MCF 10A (cell line): Measurements from ENCODE around the gene TNFRSF4. TPM values are rescaled to one million over a fixed set of nuclear protein-coding genes. Genes with fewer than 3 reads are reported as not detected.

ENCODE experiments used
- BruUV-seq: library from RNA; stranded (reverse); fragments of 400-500 nt; replicated peaks from 2 replicates; lab custom pipeline; 2021; lab: Mats Ljungman, UMichigan
- CTCF ChIA-PET: fragments of 300-600 bp; sonication (Branson Sonifier 250); formaldehyde crosslinking; extraction: SDS; loops from one replicate; lab custom pipeline; 2021; ENCODE audit warnings: antibody characterized with exemption, inconsistent platforms; lab: Yijun Ruan, JAX
- POLR2A ChIA-PET: fragments of 300-600, 350-650 bp; sonication (Branson Sonifier 250); formaldehyde crosslinking; extraction: SDS; loops from one replicate; lab custom pipeline; 2020; ENCODE audit warnings: antibody characterized with exemption, inconsistent platforms; lab: Yijun Ruan, JAX
- DNase-seq: peaks from one replicate; pipeline ENCODE4 v3.0.0-alpha.2; 2018; ENCODE audit not compliant: unreplicated experiment
- H3K27ac Mint-ChIP-seq: one replicate; pipeline ENCODE4 v1.8.0; 2022; ENCODE audit warnings: mild to moderate bottlenecking, low read depth, mixed read lengths; ENCODE audit not compliant: unreplicated experiment
- H3K27me3 Mint-ChIP-seq: one replicate; pipeline ENCODE4 v1.8.0; 2022; ENCODE audit warnings: mixed read lengths; ENCODE audit not compliant: insufficient read depth, unreplicated experiment
- H3K36me3 Mint-ChIP-seq: one replicate; pipeline ENCODE4 v1.8.0; 2022; ENCODE audit warnings: mild to moderate bottlenecking, moderate library complexity, mixed read lengths; ENCODE audit not compliant: insufficient read depth, unreplicated experiment
- H3K4me1 Mint-ChIP-seq: one replicate; pipeline ENCODE4 v1.8.0; 2022; ENCODE audit warnings: mixed read lengths; ENCODE audit not compliant: insufficient read depth, unreplicated experiment
- H3K4me3 Mint-ChIP-seq: one replicate; pipeline ENCODE4 v1.8.0; 2022; ENCODE audit warnings: mild to moderate bottlenecking, moderate library complexity, mixed read lengths; ENCODE audit not compliant: unreplicated experiment
- H3K9me3 Mint-ChIP-seq: one replicate; pipeline ENCODE4 v1.8.0; 2022; ENCODE audit warnings: mixed read lengths; ENCODE audit not compliant: unreplicated experiment
- CTCF ChIP-seq: fragments of 200-600 bp; IDR thresholded peaks from one replicate; pipeline ENCODE4 v1.8.0; 2022; ENCODE audit warnings: antibody characterized with exemption, mild to moderate bottlenecking; ENCODE audit not compliant: unreplicated experiment
- intact Hi-C: fragments of 100-400 bp; cut with micrococcal nuclease; formaldehyde crosslinking; loops from 2 replicates; pipeline ENCODE4 v1.14.1; 2022
- total RNA-seq: library from RNA; stranded (reverse); gene quantifications from 2 replicates; pipeline ENCODE4 v1.2.3, GENCODE V29; 2022

TNFRSF4 gene
- total RNA-seq, 1 experiment from 2014 or later: not detected

GRCh38 chr1:1232796-1233566 is 19.0 kb upstream of the TNFRSF4 start:
- no peaks in the 10 kb centered on the region for H3K9me3 Mint-ChIP-seq
- TF ChIP-seq CTCF: no peak
- H3K4me1 Mint-ChIP-seq: peaks cover 8% of the 10 kb centered on the region
- ChIA-PET CTCF (interaction anchor here (0.8 to 1.1 kb wide), 2 partner anchors 59 to 113 kb away, joined by 3 read pairs; no protein-coding TSS in a partner anchor), POLR2A (interaction anchor here (1.1 kb wide), 1 partner anchor 47 kb away, joined by 3 read pairs; the partner anchor contains the start of gene SCNN1D)
- DNase-seq: no peak
- no peak overlapping the region for H3K27ac Mint-ChIP-seq
- peak overlapping the region; percentile 68 for H3K4me3 Mint-ChIP-seq
- H3K27me3 Mint-ChIP-seq: no peaks in the 10 kb centered on the region
- no TSS peak for BruUV-seq
- intact Hi-C loops: loop anchor here (5.0 kb wide), 1 partner anchor 59 kb away; no protein-coding TSS in a partner anchor
- H3K36me3 Mint-ChIP-seq: peaks cover 10% of the 10 kb centered on the region

- ChIA-PET CTCF (interaction anchor here (0.6 to 1.1 kb wide), 3 partner anchors 60 to 112 kb away, joined by 3 read pairs; no protein-coding TSS in a partner anchor), POLR2A (interaction anchor here (0.6 to 2.0 kb wide), 6 partner anchors 27 to 232 kb away, joined by 3 to 7 read pairs (median 3); partner anchors contain the start of gene SCNN1D)
- BruUV-seq: no TSS peak
- Mint-ChIP-seq H3K27ac (peak within 1 kb of the TSS; percentile 85), H3K4me1 (peaks cover 8% of the 10 kb centered on the region), H3K9me3 (no peaks in the 10 kb centered on the region), H3K4me3 (peak within 1 kb of the TSS; percentile 88), H3K27me3 (no peaks in the 10 kb centered on the region), H3K36me3 (peaks cover 10% of the 10 kb centered on the region)
- TF ChIP-seq CTCF: no peak
- DNase-seq: no peak
- intact Hi-C loops: loop anchor here (5.0 kb wide), 1 partner anchor 60 kb away; no protein-coding TSS in a partner anchor
Observed at GRCh38 chr1:1232208-1232795, 18.3 kb upstream of the TNFRSF4 start, which contains the start of gene B3GALT6. B3GALT6 (plus strand) TSS chr1:1232237; CDS start chr1:1232279, 42 bp downstream.

- no peaks in the 10 kb centered on the region for H3K27me3 Mint-ChIP-seq
- H3K36me3 Mint-ChIP-seq: peaks cover 10% of the 10 kb centered on the region
- intact Hi-C loops: loop anchor here (2.0 to 5.0 kb wide), 2 partner anchors 61 to 109 kb away; no protein-coding TSS in a partner anchor
- POLR2A ChIA-PET: interaction anchor here (0.6 to 2.0 kb wide), 23 partner anchors 8 to 231 kb away, joined by 3 to 9 read pairs (median 4); partner anchors contain the start of genes C1orf159, CCNL2 and ISG15
- TF ChIP-seq CTCF: no peak
- no TSS peak for BruUV-seq
- H3K4me3 Mint-ChIP-seq: peak within 1 kb of the TSS; percentile 88
- DNase-seq: peak; percentile 95
- no peaks in the 10 kb centered on the region for H3K9me3 Mint-ChIP-seq
- peak within 1 kb of the TSS; percentile 85 for H3K27ac Mint-ChIP-seq
- CTCF ChIA-PET: interaction anchor here (0.6 to 1.5 kb wide), 8 partner anchors 19 to 215 kb away, joined by 3 to 8 read pairs (median 3); no protein-coding TSS in a partner anchor
- H3K4me1 Mint-ChIP-seq: peaks cover 8% of the 10 kb centered on the region
Observed at GRCh38 chr1:1231400-1232207, 17.7 kb upstream of the TNFRSF4 start, which contains the start of gene SDF4. SDF4 (minus strand) TSS chr1:1232001; CDS start chr1:1228772, 3,229 bp downstream.
